GM12801 (cell line): ENCODE measurements around the gene HDDC3.

Experiments used
- CTCF ChIP-seq: IDR thresholded peaks from one replicate; pipeline ENCODE4 v1.5.1; 2011; ENCODE audit warnings: control low read depth; ENCODE audit not compliant: insufficient read length; ENCODE audit errors: extremely low read depth

HDDC3 gene

GRCh38 chr15:90957031-90957790 lies 24.9 kb upstream of the HDDC3 start:
- TF ChIP-seq CTCF = no peak

- no peak for TF ChIP-seq CTCF
These were observed 24.1 kb upstream of the HDDC3 start for GRCh38 chr15:90956274-90957030.

GRCh38 chr15:90955624-90956273 lies 23.4 kb upstream of the HDDC3 start:
- no peak for TF ChIP-seq CTCF

- no peak for TF ChIP-seq CTCF
These were observed 22.6 kb upstream of the HDDC3 start, which contains the start of gene RCCD1 for GRCh38 chr15:90954712-90955623. RCCD1 (plus strand) TSS chr15:90954884; CDS start chr15:90956735, 1,851 bp downstream.

GRCh38 chr15:90953947-90954711 lies 21.8 kb upstream of the HDDC3 start:
- no peak for TF ChIP-seq CTCF

- no peak for TF ChIP-seq CTCF
These were observed 20.7 kb upstream of the HDDC3 start for GRCh38 chr15:90952901-90953677.
